Tibial nerve (tissue), 4 donors: ENCODE measurements around the gene GOLT1B.

ENCODE experiments used
- EP300 ChIP-seq, 2 donors: sonication (generic); formaldehyde crosslinking; IDR thresholded peaks; one replicate each; pipeline ENCODE4 v1.6.1; 2017; ENCODE audit warnings: antibody characterized with exemption in 2 of 2, mild to moderate bottlenecking in 1 of 2
- POLR2A ChIP-seq, 2 donors: fragments of 450-650 bp; IDR thresholded peaks; one replicate each; pipeline ENCODE4 v1.6.1; 2017; ENCODE audit warnings: antibody characterized with exemption in 2 of 2, mild to moderate bottlenecking in 2 of 2, moderate library complexity in 2 of 2
- TF ChIP-seq, protein P1 (sequence below), 5 experiments: fragments of 200-600 bp in 3 of 5; fragments of 450-650 bp in 2 of 5; sonication (generic) in 3 of 5; IDR thresholded peaks; one replicate each; pipeline ENCODE4 v1.5.1; 2016 to 2019; ENCODE audit warnings: antibody characterized with exemption in 5 of 5, mild to moderate bottlenecking in 3 of 5, moderate library complexity in 2 of 5

DNA sequence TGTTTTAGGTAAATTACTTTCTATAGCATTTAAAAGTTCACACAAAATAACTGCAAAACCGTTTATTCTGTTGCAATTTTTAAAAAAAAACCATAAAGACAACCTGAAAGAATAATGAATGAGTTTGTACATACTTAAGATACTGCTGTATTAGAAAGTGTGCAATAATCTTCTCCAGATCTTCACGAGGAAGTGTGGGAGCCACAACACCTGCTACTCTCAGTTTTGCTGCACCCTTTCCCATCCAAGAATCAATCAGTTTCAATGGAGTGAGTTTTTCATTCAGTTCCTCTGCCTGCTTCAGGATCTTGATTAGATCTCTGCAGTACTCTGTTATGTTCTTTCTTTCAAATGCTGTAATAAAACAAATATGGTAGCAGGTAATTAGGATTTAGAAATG lies 30.3 kb upstream of the GOLT1B start:
- TF ChIP-seq, protein P1, sequence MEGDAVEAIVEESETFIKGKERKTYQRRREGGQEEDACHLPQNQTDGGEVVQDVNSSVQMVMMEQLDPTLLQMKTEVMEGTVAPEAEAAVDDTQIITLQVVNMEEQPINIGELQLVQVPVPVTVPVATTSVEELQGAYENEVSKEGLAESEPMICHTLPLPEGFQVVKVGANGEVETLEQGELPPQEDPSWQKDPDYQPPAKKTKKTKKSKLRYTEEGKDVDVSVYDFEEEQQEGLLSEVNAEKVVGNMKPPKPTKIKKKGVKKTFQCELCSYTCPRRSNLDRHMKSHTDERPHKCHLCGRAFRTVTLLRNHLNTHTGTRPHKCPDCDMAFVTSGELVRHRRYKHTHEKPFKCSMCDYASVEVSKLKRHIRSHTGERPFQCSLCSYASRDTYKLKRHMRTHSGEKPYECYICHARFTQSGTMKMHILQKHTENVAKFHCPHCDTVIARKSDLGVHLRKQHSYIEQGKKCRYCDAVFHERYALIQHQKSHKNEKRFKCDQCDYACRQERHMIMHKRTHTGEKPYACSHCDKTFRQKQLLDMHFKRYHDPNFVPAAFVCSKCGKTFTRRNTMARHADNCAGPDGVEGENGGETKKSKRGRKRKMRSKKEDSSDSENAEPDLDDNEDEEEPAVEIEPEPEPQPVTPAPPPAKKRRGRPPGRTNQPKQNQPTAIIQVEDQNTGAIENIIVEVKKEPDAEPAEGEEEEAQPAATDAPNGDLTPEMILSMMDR (IDR thresholded peaks at IDR 0.05) = no peak
- no peak for TF ChIP-seq POLR2A (IDR thresholded peaks at IDR 0.05)
- TF ChIP-seq EP300 (IDR thresholded peaks at IDR 0.05) = no peak
